GM18951 (cell line): Measurements from ENCODE around the gene GAN.

ENCODE experiments used
- POLR2A ChIP-seq: IDR thresholded peaks from 4 replicates; pipeline ENCODE4 v1.6.1; 2011; ENCODE audit warnings: mild to moderate bottlenecking; ENCODE audit not compliant: insufficient read length, insufficient read depth; ENCODE audit errors: extremely low read depth
- in situ Hi-C: fragments of 300-500 bp; cut with MboI; formaldehyde crosslinking; loops from one replicate; pipeline ENCODE4 v1.12.0; 2022; ENCODE audit warnings: low sequenced_read_pairs, mixed read lengths, inconsistent platforms; ENCODE audit not compliant: unreplicated experiment

The GAN gene

DNA sequence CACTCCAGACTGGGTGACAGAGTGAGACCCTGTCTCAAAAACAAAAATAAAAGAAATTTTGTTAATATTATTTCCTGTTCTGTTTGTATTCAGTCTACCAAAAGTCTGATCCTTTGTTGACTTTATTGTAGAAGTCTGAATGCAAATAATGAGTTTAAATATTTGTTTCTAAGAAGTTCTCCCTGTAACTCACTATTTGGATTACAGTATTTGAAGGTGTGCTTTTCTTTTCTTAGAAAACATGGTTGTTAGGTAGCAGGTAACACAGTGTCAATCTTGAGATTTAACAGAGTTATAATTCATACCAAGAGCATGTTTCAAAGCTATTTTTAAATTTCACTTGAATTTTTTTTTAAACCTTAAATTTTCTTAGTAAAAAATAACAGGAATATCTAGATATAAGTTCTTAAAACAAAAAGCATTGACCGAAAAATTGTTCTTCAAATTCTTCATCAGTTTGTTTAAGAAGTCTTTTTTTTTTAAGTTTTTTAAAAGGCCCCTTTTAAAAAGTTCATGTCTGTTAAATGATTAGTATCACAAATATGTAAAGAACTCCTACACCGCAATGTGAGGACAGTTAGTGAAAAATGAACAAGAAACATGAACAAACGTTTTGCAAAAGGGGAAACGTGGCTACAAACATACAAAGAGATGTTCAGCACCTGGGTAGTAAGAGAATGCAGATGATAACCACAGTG lies 35.0 kb downstream of the GAN start:
- in situ Hi-C loops, result no loop called here
- TF ChIP-seq POLR2A, result no peak

DNA sequence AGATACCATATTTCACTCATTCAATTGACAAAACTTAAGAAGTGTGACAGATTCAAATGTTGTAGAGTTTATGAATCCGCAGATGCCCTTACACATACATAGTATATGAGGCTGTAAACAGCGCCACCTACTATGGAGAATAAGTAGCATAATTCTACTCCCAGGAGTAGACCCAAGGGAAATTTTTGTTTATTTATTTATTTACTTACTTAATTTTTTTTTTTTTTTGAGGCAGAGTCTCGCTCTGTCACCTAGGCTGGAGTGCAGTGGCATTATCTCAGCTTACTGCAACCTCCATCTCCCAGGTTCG lies 35.5 kb downstream of the GAN start:
- in situ Hi-C loops, result no loop called here

DNA sequence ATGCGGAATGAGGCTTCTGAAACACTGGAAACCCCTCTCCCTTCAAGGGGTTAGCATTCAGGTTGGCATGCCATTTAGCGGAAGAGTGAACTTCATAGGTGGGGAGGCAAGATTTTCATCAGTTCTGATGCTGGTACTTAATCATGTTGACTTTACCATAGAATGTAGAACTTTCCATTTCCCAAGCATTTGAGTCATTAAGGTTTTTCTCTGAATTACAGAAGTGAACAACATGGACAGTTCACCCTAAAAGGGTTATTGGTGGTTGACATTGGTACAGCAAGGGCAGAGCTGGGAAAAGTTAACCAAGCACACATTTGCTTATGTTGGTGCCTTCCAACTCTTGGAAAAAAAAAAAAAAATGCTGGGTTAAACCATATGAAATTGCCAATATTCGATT lies 39.1 kb downstream of the GAN start:
- TF ChIP-seq POLR2A, result no peak
- in situ Hi-C loops, result no loop called here

More for the DNA sequence above, 35.5 kb downstream of the GAN start:
- TF ChIP-seq POLR2A, result no peak

DNA sequence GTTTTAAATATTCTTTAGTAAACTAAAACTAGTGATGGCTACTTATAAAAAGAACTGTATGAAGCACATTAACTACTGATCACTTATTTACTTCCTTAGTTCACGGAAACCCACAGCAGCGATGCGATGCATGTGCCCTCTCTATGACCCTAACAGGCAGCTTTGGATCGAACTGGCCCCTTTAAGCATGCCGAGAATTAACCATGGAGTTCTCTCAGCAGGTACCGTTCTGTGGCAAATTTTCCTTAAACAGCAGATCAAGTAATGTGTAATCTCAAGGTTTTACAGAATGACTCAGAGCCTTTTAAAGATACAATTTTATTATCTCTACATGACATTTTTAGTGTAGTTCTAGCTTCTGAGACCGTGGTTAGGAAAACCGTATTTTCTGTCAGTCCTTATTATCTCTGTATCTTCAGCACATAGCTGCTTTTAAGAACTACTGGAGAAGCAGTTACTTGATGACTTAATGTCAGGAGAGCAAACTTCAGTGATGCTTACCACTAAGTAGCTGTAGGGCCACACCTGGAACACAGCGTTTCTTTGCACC lies 43.0 kb downstream of the GAN start:
- TF ChIP-seq POLR2A, result no peak
- in situ Hi-C loops, result no loop called here

DNA sequence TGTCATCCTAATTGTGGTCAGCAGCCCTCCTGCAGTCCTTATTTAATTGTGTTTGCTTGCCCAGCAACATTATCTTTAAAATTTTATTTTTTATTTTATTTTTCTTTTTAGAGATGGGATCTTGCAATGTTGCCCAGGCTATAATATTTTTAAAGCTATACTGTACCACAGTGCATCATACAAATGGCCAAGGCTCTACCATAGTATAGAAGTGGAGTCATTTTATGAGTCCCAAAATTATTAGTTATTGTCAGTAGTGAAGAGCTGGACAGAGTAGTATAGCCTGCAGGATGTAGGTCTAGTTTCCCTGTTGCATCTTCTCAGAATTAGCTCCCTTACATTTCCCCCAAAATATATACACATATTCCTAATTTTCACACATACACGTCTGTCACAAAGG lies 44.1 kb downstream of the GAN start:
- no peak for TF ChIP-seq POLR2A
- in situ Hi-C loops, result no loop called here

DNA sequence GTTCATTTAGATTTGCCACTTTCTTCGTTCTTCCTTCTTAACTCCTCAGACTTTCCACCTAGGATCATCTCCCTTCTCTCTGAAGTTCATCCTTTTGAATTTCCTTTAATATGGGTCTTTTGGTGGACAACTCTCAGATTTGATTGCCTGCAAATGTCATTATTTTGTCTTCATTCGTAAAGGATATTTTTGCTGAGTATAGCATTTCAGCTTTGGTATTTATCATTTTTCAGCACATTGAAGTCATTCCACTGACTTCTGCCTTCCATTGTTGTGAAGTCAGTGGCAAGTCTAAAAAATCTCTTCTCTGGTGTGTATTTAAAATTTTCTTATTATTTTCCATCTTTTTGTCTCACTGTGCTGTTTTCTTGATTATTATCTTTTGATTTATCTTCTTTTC lies 45.4 kb downstream of the GAN start:
- in situ Hi-C loops, result loop anchor here (10.0 kb wide), 1 partner anchor 365 kb away; no protein-coding TSS in a partner anchor
- no peak for TF ChIP-seq POLR2A

DNA sequence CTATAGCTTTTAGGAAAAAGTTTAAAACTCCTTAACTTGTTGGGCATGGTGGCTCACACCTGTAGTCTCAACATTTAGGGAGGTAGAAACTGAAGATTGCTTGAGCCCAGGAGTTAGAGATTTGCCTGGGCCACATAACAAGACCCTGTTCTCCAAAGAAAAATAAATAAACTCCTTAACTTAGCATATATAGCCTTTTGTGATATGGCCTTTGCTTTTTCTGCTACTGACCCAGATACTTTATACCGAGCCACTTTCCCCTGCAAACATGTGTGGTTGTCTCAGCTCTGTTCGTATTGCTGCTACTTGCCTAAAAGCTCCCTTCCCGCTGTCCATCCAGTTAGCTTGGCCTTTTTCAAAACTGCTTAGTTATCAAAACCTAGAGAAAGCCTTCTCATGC lies 51.0 kb downstream of the GAN start:
- TF ChIP-seq POLR2A, result no peak
- in situ Hi-C loops, result loop anchor here (10.0 kb wide), 1 partner anchor 359 kb away; no protein-coding TSS in a partner anchor

DNA sequence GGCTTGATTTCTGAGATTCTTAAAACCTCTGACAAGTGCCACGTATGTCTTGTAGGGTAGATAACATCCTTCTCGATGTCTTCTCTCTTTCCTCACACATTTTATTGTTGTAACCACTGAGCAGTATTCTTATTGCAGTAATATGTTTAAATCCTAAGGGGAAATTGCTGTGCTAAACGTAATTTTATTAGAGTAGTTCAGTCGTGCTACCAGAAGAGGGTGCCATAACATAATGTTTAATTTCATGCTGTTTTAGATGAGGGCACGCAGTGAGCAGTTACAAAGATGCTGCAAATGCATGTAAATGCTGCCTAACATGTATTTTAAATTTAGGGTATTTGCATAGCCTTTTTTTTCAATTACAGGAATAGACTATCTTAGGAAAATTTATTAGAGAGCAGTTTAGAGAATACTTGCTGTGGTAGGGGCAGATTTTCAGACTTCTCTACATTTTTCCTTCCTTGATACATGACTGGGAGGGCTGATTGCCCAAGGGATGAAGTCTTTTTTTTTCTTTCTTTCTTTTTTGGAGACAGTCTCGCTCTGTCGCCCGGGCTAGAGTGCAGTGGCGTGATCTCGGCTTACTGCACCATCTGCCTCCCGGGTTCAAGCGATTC lies 51.7 kb downstream of the GAN start:
- TF ChIP-seq POLR2A, result no peak
- in situ Hi-C loops, result loop anchor here (10.0 kb wide), 1 partner anchor 358 kb away; no protein-coding TSS in a partner anchor

DNA sequence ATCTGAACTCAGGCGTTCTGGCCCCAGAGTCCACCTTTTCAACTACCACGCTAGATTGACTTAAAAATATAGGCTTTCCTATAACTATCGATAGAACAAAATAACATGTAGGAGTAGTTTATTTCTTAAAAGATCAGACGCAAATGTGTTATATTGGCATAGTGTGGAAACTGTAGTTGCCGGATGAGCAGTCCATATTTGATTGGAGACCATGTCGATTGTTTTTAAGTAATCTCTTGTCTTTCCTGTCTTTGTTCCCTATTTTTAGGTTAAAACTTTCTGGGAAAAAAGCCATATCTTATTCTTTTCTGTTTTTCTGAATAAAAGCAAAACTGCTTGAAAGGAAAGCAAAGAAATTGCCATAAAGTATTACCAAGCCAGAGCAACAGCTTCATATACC lies 53.1 kb downstream of the GAN start:
- in situ Hi-C loops, result loop anchor here (10.0 kb wide), 1 partner anchor 357 kb away; no protein-coding TSS in a partner anchor
- no peak for TF ChIP-seq POLR2A

DNA sequence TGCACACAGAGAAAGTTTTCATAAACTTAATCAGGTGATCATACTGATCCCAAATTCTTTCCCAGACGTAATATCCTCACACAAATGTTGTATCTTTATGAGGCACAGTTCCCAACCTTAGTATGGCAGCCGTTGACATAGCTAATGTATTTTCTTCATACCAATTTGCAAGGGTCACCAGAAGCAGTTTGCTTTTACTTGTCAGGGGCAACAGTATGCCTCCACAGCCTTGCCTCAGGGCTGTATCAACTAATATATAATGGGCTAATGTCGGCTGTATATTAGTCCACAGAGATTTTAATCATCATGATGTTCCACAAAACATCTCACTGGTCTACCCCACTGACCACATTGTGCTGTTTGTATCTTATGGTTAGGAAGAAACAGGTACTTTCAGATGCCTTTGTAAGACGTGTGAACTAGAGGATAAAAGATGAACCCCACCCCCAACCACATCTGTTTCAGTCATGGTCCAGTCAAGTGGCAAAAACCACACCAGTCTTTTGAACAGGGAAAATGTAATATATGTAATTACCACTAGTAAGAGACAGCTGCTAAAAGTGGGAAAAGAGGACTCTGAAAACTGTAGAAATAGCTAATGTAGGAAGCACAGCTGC lies 55.2 kb downstream of the GAN start:
- in situ Hi-C loops, result loop anchor here (10.0 kb wide), 1 partner anchor 355 kb away; no protein-coding TSS in a partner anchor
- no peak for TF ChIP-seq POLR2A

DNA sequence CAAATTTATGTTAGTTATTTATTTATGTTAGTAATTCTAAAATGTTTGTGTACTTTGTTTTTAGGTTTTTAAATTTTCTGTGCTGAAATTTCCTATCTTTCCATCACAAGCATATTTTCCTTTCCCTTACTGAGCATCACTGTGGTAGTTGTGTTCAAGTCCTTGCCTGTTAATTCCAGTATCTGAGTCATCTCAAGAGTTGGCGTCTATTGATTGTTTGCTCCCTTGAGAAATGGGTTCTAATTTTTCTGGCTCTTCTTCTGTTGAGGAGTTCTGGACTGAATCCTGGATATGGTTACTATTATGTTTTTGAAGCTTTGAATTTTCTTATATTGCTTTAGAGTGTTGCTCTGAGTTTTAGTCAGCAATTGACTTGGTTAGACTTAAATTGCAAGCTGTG lies 56.3 kb downstream of the GAN start:
- TF ChIP-seq POLR2A, result no peak
- in situ Hi-C loops, result no loop called here

DNA sequence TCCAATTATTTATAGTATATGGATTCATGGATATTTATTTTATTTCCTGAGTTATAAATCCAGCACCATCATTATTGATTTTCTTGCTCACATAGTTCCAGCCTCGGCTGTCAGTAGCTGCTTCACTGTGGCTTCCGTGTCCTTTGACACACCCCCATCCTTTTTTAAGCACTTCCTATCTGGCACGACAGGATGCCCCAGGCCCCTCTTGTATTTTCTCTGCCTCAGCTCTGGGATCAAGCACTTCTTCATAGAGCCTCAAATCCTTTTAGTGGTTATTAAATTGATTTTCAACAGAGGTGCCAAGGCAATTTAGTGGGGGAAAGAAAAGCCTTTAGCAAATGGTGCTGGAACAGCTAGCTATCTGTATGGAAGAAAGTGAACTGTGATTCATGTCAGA lies 59.8 kb downstream of the GAN start:
- TF ChIP-seq POLR2A, result no peak
- in situ Hi-C loops, result no loop called here

DNA sequence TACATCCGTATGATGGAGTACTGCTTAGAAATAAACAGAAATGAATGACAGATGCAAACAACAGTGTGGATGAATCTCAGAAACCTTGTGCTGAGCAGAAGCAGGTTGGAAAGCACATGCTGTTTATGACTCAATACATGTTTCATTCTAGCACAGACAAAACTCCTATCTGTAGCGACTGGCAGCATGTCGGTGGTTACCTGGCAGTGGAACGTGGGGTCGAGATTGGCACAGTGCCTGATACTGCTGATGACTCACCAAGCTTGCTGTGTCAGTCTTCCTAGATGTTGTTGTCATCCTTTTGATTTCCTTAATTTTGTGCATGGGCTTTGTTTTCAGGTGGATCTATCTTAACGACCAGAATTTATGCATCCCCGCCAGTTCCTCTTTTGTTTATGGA lies 62.1 kb downstream of the GAN start:
- in situ Hi-C loops, result no loop called here
- TF ChIP-seq POLR2A, result no peak

DNA sequence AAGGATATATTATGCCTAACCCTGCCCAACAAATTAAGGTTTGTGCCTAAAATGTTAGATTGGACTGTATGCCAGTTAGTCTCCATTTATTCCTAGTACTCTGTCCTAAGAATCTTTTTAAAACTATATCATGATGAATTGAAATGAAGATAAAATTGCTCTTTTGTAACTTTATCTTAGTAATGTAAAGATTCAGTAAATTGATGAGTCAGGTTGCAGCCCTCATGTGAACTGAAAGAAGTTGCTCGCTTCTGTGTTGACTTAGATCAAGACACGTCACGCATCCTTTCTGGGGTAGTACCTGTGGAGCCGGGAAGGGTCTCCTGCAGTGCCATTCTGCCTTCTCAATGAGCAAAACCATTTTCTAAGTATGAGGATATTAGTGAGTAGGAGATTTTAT lies 63.3 kb downstream of the GAN start:
- TF ChIP-seq POLR2A, result no peak
- in situ Hi-C loops, result no loop called here
